RWPE2 (cell line): Measurements from ENCODE around the gene ANKLE2.
A peak's percentile ranks its signal among the peaks of the same experiment; 100 is the strongest.

ENCODE experiments used
- ATAC-seq: fragments of 200-7000 bp; cut with Tn5 transposase; 3 replicates; pipeline ENCODE4 v1.9.1; 2021; ENCODE audit warnings: low read depth
- DNase-seq: peaks from one replicate; pipeline ENCODE4 v3.0.0-alpha.2; 2020; ENCODE audit warnings: low spot score
- H3K27ac ChIP-seq: fragments of 450-650 bp; 2 replicates; pipeline ENCODE4 v1.5.1; 2017; ENCODE audit warnings: mild to moderate bottlenecking; ENCODE audit not compliant: poor library complexity, severe bottlenecking
- H3K27me3 ChIP-seq: fragments of 250-450 bp; sonication (Bioruptor Pico); 2 replicates; pipeline ENCODE4 v1.5.1; 2021; ENCODE audit warnings: mild to moderate bottlenecking, moderate library complexity; ENCODE audit not compliant: insufficient read depth, poor library complexity, severe bottlenecking
- H3K36me3 ChIP-seq: fragments of 250-450 bp; sonication (Bioruptor Pico); 2 replicates; pipeline ENCODE4 v1.5.1; 2020; ENCODE audit warnings: low read depth, mild to moderate bottlenecking, moderate library complexity
- H3K4me1 ChIP-seq: fragments of 250-450 bp; sonication (Bioruptor Pico); 2 replicates; pipeline ENCODE4 v1.5.1; 2021; ENCODE audit warnings: mild to moderate bottlenecking, moderate library complexity; ENCODE audit not compliant: insufficient read depth, poor library complexity, severe bottlenecking
- H3K4me3 ChIP-seq: fragments of 250-450 bp; sonication (Bioruptor Pico); 2 replicates; pipeline ENCODE4 v1.5.1; 2021; ENCODE audit warnings: mild to moderate bottlenecking, moderate library complexity; ENCODE audit not compliant: severe bottlenecking
- H3K9me3 ChIP-seq: fragments of 250-450 bp; sonication (Bioruptor Pico); 2 replicates; pipeline ENCODE4 v1.5.1; 2021; ENCODE audit warnings: mild to moderate bottlenecking, moderate library complexity; ENCODE audit not compliant: severe bottlenecking
- TF ChIP-seq, protein P1 (sequence below): fragments of 450-650 bp; IDR thresholded peaks from one replicate; pipeline ENCODE4 v1.5.1; 2017; ENCODE audit warnings: mild to moderate bottlenecking, moderate library complexity; ENCODE audit not compliant: poor library complexity, severe bottlenecking

Gene ANKLE2

DNA sequence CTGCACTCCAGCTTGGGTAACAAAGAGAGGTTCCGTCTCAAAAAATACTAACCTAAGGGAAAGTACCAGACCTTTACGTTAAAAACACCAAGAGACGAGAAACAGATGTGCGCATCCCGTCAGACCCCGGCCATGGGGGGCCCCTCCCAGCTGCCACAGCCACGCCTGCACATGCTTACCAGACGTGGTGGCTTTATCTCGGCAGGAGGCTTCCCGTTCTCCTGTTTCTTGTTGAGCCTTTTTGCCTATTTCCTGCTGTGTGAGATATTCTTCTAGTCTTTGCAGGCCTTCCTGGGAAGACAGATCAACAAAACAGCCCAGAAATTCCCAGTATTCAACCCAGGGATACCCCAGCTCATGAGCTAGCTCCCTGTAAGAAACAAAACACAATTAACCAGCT, 27.4 kb downstream of the ANKLE2 start:
- Histone ChIP-seq H3K4me3 (no peak overlapping the region), H3K9me3 (no peaks in the 10 kb centered on the region), H3K27me3 (no peaks in the 10 kb centered on the region), H3K36me3 (peaks cover 80% of the 10 kb centered on the region), H3K4me1 (no peaks in the 10 kb centered on the region), H3K27ac (no peak overlapping the region)
- no peak for DNase-seq
- no peak for ATAC-seq
- TF ChIP-seq, protein P1, sequence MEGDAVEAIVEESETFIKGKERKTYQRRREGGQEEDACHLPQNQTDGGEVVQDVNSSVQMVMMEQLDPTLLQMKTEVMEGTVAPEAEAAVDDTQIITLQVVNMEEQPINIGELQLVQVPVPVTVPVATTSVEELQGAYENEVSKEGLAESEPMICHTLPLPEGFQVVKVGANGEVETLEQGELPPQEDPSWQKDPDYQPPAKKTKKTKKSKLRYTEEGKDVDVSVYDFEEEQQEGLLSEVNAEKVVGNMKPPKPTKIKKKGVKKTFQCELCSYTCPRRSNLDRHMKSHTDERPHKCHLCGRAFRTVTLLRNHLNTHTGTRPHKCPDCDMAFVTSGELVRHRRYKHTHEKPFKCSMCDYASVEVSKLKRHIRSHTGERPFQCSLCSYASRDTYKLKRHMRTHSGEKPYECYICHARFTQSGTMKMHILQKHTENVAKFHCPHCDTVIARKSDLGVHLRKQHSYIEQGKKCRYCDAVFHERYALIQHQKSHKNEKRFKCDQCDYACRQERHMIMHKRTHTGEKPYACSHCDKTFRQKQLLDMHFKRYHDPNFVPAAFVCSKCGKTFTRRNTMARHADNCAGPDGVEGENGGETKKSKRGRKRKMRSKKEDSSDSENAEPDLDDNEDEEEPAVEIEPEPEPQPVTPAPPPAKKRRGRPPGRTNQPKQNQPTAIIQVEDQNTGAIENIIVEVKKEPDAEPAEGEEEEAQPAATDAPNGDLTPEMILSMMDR = no peak

DNA sequence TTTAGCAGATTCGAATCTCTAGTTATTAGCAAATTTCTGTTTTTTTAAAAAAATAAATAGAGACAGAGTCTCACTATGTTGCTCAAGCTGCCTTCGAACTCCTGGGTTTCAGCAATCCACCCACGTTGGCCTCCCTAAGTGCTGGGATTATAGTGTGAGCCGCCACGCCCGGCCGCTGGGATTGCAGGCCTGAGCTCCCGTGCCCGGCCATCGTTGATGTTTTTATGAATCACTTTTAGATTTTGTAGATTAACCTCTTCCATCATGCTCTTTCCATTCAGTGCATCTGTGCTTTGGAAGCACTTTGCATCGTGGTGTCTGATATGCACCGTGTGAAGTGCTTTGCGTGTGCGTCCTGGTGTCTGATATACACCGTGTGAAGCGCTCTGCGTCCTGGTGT, 30.1 kb downstream of the ANKLE2 start:
- Histone ChIP-seq H3K4me1 (no peaks in the 10 kb centered on the region), H3K27me3 (no peaks in the 10 kb centered on the region), H3K27ac (no peak overlapping the region), H3K36me3 (peaks cover 79% of the 10 kb centered on the region), H3K9me3 (no peaks in the 10 kb centered on the region), H3K4me3 (no peak overlapping the region)
- TF ChIP-seq, protein P1 = no peak
- ATAC-seq (no peak), DNase-seq (no peak)

DNA sequence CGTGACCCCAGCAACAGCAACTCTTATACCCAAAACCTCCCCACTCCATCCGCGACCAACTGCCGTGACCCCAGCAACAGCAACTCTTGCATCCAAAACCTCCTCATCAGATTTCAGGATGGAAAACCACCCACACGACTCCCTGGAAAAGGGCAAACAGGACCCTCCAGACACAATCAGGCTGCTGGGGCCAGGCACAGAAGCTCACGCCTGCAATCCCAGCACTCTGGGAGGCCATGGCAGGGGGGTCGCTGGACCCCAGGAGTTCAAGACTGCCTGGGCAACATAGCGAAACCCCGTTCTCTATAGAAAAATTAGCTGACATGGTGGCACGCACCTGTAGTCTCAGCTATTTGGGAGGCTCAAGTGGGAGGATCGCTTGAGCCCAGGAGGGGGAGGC, 31.3 kb downstream of the ANKLE2 start:
- no peak for DNase-seq
- TF ChIP-seq, protein P1 = no peak
- peaks cover 79% of the 10 kb centered on the region for H3K36me3 ChIP-seq
- ATAC-seq = peak; percentile 12; the same call in 2 of the 3 replicates
- no peaks in the 10 kb centered on the region for H3K9me3 ChIP-seq
- no peak overlapping the region for H3K4me3 ChIP-seq
- no peak overlapping the region for H3K27ac ChIP-seq
- H3K4me1 ChIP-seq = no peaks in the 10 kb centered on the region
- H3K27me3 ChIP-seq = no peaks in the 10 kb centered on the region

DNA sequence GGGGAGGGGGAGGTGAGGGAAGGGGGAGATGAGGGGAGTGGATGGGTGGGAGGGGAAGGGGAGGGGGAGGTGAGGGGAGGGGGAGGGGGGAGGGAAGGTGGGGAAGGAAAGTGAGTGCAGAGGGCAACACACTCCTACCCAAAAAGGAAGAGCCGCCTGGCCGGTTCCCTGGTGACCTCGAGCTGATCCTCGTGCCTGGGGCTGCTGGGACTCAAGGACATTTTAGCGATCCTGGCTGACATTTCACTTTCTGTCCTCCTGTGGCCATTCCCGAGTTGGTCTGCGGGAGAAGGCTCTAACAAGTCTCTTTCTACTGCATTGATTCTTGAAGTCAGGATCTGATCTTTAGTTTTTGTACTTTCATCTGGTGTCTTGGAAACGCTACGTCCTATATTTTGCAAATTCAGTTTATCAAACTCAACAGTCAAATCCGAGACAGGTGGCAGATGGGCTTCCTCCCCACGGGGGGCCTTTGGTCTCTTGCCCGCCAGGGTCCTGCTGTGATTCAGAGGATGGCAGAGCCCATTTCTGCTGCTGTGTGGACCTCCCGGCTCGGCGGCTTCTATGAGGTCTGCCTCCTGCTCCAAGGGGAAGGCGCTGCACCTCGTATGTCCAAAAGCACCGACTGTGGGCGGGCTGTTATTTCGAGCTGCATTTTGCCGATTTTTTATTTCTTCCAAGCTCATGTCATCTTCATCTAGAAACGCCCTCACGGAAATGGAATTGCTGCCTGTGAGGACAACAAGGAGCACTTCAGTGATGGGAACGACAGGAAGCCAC, 31.9 kb downstream of the ANKLE2 start:
- ATAC-seq = no peak; the same call in 2 of the 3 replicates
- Histone ChIP-seq H3K36me3 (peaks cover 79% of the 10 kb centered on the region), H3K27me3 (no peaks in the 10 kb centered on the region), H3K9me3 (no peaks in the 10 kb centered on the region), H3K4me3 (no peak overlapping the region), H3K27ac (no peak overlapping the region), H3K4me1 (no peaks in the 10 kb centered on the region)
- TF ChIP-seq, protein P1 = no peak
- DNase-seq = no peak

DNA sequence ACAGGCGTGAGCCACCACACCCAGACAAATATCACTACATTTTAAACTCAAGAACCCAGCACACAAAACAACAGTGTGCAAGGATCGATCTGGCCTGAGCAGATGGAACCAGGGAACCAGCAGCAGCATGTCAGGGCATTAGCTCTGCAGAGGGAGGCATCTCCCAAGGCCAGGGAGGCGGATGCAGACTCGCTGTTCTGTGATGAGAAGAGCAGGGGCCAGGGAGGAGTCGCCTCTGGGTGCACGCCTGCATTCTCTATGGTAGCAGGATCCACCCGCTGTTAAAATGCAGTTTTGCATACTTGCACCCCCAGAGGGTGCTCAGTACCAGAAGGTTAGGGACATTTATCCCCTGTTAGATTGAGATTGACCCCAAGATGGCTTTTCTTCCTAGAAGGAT, 33.1 kb downstream of the ANKLE2 start:
- H3K9me3 ChIP-seq = no peaks in the 10 kb centered on the region
- H3K27me3 ChIP-seq = no peaks in the 10 kb centered on the region
- DNase-seq = no peak
- TF ChIP-seq, protein P1 = no peak
- H3K4me1 ChIP-seq = no peaks in the 10 kb centered on the region
- H3K27ac ChIP-seq = no peak overlapping the region
- no peak for ATAC-seq
- H3K4me3 ChIP-seq = no peak overlapping the region
- peaks cover 79% of the 10 kb centered on the region for H3K36me3 ChIP-seq
